Memory B cell (primary cell): ENCODE measurements around the gene G3BP1.

Source experiments
- ATAC-seq: fragments of 150-1000 bp; cut with Tn5 transposase; 2 replicates; pipeline ENCODE4 v1.10.0; 2021; ENCODE audit warnings: low read depth, mild to moderate bottlenecking, moderate library complexity
- DNase-seq, 2 donors: peaks; one replicate each; pipeline ENCODE4 v3.0.0; 2022; ENCODE audit warnings: low spot score in 2 of 2
- H3K27ac Mint-ChIP-seq: one replicate; pipeline ENCODE4 v1.8.0; 2022; ENCODE audit warnings: mild to moderate bottlenecking, moderate library complexity, mixed read lengths
- H3K27me3 Mint-ChIP-seq: one replicate; pipeline ENCODE4 v1.8.0; 2022; ENCODE audit warnings: mixed read lengths
- H3K36me3 Mint-ChIP-seq: one replicate; pipeline ENCODE4 v1.8.0; 2022; ENCODE audit warnings: mild to moderate bottlenecking, mixed read lengths
- H3K4me1 Mint-ChIP-seq: one replicate; pipeline ENCODE4 v1.8.0; 2022; ENCODE audit warnings: mixed read lengths
- H3K4me3 Mint-ChIP-seq: one replicate; pipeline ENCODE4 v1.8.0; 2022; ENCODE audit warnings: mild to moderate bottlenecking, moderate library complexity, mixed read lengths
- H3K9me3 Mint-ChIP-seq: one replicate; pipeline ENCODE4 v1.8.0; 2022; ENCODE audit warnings: mixed read lengths

G3BP1 gene

GRCh38 chr5:151795426-151795825 is 23.7 kb downstream of the G3BP1 start:
- no peaks in the 10 kb centered on the region for H3K27me3 Mint-ChIP-seq
- H3K27ac Mint-ChIP-seq, result no peak overlapping the region
- H3K9me3 Mint-ChIP-seq, result no peaks in the 10 kb centered on the region
- ATAC-seq (no peak), DNase-seq (no peak)
- peaks cover 36% of the 10 kb centered on the region for H3K36me3 Mint-ChIP-seq
- H3K4me1 Mint-ChIP-seq, result peaks cover 3% of the 10 kb centered on the region
- H3K4me3 Mint-ChIP-seq, result no peak overlapping the region

DNA sequence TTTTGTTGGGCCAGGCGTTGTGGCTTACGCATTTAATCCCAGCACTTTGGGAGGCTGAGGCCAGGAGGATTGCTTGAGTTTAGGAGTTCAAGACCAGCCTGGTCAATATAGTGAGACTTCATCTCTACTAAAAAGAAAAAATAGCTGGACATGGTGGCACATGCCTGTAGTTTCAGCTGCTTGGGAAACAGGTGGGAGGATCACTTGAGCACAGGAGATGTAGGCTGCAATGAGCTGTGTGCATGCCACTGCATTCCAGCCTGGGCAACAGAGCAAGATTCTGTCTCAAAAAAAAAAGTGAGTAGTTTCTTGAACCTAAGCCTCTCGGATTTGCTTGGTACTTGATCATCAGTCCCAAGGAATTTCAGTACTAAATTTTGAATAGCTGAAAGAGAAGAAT is 26.9 kb downstream of the G3BP1 start:
- no peak overlapping the region for H3K27ac Mint-ChIP-seq
- ATAC-seq, result no peak
- no peaks in the 10 kb centered on the region for H3K27me3 Mint-ChIP-seq
- no peak for DNase-seq
- H3K4me3 Mint-ChIP-seq, result no peak overlapping the region
- H3K9me3 Mint-ChIP-seq, result no peaks in the 10 kb centered on the region
- H3K4me1 Mint-ChIP-seq, result peaks cover 3% of the 10 kb centered on the region
- peaks cover 27% of the 10 kb centered on the region for H3K36me3 Mint-ChIP-seq

DNA sequence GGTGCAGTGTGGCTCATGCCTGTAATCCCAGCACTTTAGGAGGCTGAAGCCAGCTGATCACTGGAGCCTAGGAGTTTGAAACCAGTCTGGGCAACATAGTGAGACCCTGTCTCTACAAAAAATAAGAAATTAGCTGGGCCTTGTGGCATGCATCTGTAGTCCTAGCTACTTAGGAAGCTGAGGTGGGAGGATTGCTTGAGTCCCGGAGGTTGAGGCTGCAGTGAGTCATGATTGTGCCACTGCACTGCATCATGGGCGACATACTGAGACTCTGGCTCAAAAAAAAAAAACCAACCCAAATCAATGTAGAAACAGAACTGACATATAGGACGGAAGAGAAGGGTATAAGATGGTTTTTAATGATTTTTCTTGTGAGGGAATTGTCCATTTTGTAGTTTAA is 27.7 kb downstream of the G3BP1 start:
- H3K4me3 Mint-ChIP-seq, result no peak overlapping the region
- peaks cover 24% of the 10 kb centered on the region for H3K36me3 Mint-ChIP-seq
- no peaks in the 10 kb centered on the region for H3K27me3 Mint-ChIP-seq
- ATAC-seq (no peak), DNase-seq (no peak)
- H3K27ac Mint-ChIP-seq, result no peak overlapping the region
- H3K9me3 Mint-ChIP-seq, result no peaks in the 10 kb centered on the region
- H3K4me1 Mint-ChIP-seq, result peaks cover 3% of the 10 kb centered on the region

- H3K27ac Mint-ChIP-seq, result no peak overlapping the region
- no peak overlapping the region for H3K4me3 Mint-ChIP-seq
- H3K27me3 Mint-ChIP-seq, result no peaks in the 10 kb centered on the region
- H3K9me3 Mint-ChIP-seq, result no peaks in the 10 kb centered on the region
- peaks cover 5% of the 10 kb centered on the region for H3K4me1 Mint-ChIP-seq
- H3K36me3 Mint-ChIP-seq, result peaks cover 24% of the 10 kb centered on the region
- DNase-seq, result no peak
- ATAC-seq, result no peak
Measured at GRCh38 chr5:151800532-151800931, 28.8 kb downstream of the G3BP1 start.

DNA sequence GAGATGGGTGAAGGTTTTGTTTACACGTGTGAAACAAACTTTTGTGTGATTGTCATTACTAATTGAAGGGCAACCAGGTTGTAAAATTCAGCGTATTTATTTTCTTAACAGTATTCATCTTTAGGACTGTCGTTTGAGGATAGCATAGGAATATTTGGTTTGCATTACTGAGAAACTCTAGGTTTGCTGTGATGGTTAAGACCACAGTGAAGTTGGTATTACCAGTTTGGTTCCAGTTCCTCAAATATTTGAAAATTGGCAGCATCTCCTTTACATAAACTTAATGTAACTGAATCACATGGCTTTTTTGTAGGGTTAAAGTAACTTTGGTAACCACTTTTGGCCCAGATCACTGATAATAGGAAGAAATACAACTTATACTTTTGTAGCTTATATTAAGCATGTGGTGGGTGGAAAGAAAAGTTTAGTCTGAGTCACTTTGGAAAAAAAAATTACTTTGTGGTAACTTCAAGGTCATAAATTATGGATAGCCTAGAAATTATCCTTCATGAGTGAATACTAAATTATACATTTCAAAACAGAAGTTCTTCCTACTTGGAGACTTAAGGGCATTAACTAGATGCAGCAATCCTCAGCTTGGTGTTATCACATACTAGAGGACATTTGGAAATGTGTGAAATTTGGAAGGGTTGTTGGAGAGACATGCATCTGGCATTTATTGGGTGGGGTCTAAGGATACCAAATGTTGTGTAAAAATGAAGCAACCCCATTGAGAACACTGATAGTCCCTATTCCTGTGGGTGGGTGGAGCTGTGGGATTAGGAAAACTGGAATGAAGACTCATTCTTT is 33.9 kb downstream of the G3BP1 start:
- Mint-ChIP-seq H3K27me3 (no peaks in the 10 kb centered on the region), H3K4me3 (no peak overlapping the region), H3K36me3 (peaks cover 19% of the 10 kb centered on the region), H3K27ac (peak overlapping the region; percentile 81), H3K4me1 (peaks cover 5% of the 10 kb centered on the region), H3K9me3 (no peaks in the 10 kb centered on the region)
- DNase-seq, result no peak
- ATAC-seq, result no peak

DNA sequence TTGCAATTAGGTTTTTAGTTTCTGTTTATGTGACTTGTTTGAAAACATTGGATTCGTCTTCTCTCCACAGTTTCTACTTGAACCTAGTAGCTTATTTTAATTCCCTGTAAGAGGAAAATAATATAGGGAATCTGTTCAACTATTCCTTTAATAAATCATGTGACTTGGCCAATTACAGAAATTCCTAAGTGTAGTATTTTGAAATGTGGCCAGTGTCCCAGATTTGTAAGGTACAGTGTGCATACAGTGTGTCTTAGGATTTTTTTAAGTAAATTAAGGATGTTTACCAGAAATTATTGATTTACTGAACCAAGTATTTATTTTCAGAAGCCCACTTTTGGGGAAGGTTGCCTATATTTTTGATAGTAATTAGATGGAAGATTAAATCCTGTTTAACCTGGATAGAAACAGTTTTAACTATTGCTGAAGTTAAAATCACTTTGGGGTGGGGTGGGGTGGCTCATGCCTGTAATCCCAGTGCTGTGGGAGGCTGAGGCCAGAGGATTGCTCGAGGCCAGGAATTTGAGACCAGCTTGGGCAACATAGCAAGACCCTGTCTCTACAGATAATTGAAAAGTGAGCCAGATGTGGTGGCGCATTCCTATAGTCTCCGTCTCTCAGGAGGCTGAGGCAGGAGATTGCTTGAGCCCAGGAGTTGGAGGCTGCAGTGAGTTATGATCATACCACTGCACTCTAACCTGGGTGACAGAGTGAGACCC is 36.9 kb downstream of the G3BP1 start:
- Mint-ChIP-seq H3K4me3 (no peak overlapping the region), H3K9me3 (no peaks in the 10 kb centered on the region), H3K4me1 (peaks cover 7% of the 10 kb centered on the region), H3K36me3 (peaks cover 24% of the 10 kb centered on the region), H3K27me3 (no peaks in the 10 kb centered on the region), H3K27ac (no peak overlapping the region)
- DNase-seq (no peak), ATAC-seq (no peak)

DNA sequence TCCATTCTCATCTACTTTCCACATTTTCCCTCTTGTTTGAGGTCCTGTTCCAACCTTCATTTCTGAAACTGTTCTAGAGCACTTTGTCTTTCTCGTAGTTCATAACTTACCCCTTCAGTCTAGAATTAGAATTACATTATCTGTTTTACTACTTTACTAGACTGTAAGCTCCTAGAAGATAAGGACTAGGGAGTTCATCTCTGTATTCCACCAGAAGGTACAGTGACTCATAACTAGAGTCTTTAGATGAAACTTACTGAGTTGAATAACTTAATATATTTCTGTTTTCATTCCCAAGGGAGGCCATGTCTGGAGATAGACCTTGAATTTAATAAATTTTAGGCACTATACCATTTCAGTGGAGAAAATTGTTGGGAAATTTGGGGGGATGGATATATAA is 38.7 kb downstream of the G3BP1 start:
- DNase-seq (no peak), ATAC-seq (no peak)
- no peak overlapping the region for H3K4me3 Mint-ChIP-seq
- H3K4me1 Mint-ChIP-seq, result peaks cover 5% of the 10 kb centered on the region
- no peaks in the 10 kb centered on the region for H3K9me3 Mint-ChIP-seq
- H3K36me3 Mint-ChIP-seq, result peaks cover 24% of the 10 kb centered on the region
- H3K27me3 Mint-ChIP-seq, result no peaks in the 10 kb centered on the region
- peak overlapping the region; percentile 43 for H3K27ac Mint-ChIP-seq

DNA sequence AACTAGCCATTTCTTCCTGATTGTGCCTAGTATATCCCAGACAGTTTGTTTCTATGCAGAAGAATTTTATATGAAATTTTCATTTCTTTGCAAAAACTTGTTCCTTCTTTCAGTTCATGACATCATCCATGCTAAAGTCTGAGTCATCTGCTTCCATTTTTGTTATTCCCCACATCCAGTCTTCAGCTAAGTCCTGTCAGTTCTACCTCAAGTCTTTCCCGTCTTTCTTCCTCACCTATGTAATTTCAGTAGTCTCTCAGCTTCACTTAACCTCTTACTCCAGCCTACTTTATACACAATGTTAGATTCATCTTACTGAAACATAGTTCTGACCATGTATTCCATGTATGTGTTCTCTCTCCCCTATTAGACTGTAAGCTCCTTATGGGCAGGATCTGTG is 39.1 kb downstream of the G3BP1 start:
- Mint-ChIP-seq H3K36me3 (peaks cover 21% of the 10 kb centered on the region), H3K27me3 (no peaks in the 10 kb centered on the region), H3K27ac (no peak overlapping the region), H3K4me1 (peaks cover 4% of the 10 kb centered on the region), H3K9me3 (no peaks in the 10 kb centered on the region), H3K4me3 (no peak overlapping the region)
- no peak for ATAC-seq
- DNase-seq, result no peak

- no peak overlapping the region for H3K27ac Mint-ChIP-seq
- no peak overlapping the region for H3K4me3 Mint-ChIP-seq
- no peaks in the 10 kb centered on the region for H3K9me3 Mint-ChIP-seq
- peaks cover 15% of the 10 kb centered on the region for H3K36me3 Mint-ChIP-seq
- ATAC-seq (no peak), DNase-seq (no peak)
- H3K27me3 Mint-ChIP-seq, result no peaks in the 10 kb centered on the region
- H3K4me1 Mint-ChIP-seq, result peaks cover 3% of the 10 kb centered on the region
Measured at GRCh38 chr5:151811593-151812321, 40.0 kb downstream of the G3BP1 start.

DNA sequence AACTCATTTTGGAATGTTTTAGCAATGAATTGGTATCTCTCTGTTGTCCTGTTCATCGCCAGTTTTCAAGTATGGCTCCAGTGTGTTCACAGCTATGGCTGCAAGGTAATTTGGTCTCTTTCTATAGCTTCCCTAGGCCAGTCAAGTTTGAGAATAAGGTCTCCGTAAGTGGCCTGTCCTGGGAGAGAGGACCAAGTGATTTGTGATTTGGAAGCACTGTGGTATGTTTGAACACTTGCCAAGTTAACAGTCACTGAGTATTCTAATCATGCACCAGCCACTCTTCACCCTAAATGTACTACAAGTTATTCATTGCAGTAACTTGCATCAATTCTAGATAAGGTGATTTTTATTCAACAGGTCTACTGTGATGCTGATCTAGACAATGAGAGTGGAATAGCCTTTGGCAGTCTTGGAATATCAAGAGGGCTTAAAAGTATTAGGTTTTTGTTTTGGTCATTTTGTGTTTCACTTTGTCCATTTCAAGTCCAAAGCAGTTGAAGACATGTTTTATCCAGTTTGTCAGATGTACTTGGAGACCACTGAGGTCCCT is 41.1 kb downstream of the G3BP1 start:
- H3K27ac Mint-ChIP-seq, result no peak overlapping the region
- no peaks in the 10 kb centered on the region for H3K9me3 Mint-ChIP-seq
- DNase-seq (no peak), ATAC-seq (no peak)
- H3K4me1 Mint-ChIP-seq, result peaks cover 3% of the 10 kb centered on the region
- no peak overlapping the region for H3K4me3 Mint-ChIP-seq
- no peaks in the 10 kb centered on the region for H3K27me3 Mint-ChIP-seq
- H3K36me3 Mint-ChIP-seq, result peaks cover 13% of the 10 kb centered on the region

- Mint-ChIP-seq H3K27ac (no peak overlapping the region), H3K9me3 (no peaks in the 10 kb centered on the region), H3K27me3 (no peaks in the 10 kb centered on the region), H3K36me3 (peaks cover 11% of the 10 kb centered on the region), H3K4me3 (no peak overlapping the region), H3K4me1 (peaks cover 3% of the 10 kb centered on the region)
- DNase-seq, result no peak
- ATAC-seq, result no peak
Measured at GRCh38 chr5:151815051-151815450, 43.3 kb downstream of the G3BP1 start.

DNA sequence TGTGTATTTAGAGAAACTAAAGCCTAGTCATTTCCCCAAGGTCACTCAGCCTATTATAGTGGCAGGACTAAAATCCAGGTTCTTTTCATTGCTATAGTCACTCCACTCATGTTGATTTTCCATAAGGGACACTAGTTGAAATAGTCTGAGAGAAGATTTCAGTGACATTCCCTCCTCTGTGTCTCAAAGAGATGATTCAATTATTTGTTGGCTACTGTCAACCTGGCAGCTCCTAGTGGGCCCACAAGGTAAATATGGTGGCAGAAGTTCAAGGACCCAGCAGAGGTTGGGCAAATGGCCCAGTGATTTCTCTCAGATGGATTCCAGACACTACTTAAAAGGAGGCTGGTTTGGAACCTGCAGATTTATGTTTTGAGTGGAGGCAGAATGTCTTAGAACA is 48.1 kb downstream of the G3BP1 start:
- H3K9me3 Mint-ChIP-seq, result no peaks in the 10 kb centered on the region
- H3K36me3 Mint-ChIP-seq, result peaks cover 3% of the 10 kb centered on the region
- ATAC-seq (no peak), DNase-seq (no peak)
- no peak overlapping the region for H3K4me3 Mint-ChIP-seq
- no peak overlapping the region for H3K27ac Mint-ChIP-seq
- H3K27me3 Mint-ChIP-seq, result no peaks in the 10 kb centered on the region
- no peaks in the 10 kb centered on the region for H3K4me1 Mint-ChIP-seq

DNA sequence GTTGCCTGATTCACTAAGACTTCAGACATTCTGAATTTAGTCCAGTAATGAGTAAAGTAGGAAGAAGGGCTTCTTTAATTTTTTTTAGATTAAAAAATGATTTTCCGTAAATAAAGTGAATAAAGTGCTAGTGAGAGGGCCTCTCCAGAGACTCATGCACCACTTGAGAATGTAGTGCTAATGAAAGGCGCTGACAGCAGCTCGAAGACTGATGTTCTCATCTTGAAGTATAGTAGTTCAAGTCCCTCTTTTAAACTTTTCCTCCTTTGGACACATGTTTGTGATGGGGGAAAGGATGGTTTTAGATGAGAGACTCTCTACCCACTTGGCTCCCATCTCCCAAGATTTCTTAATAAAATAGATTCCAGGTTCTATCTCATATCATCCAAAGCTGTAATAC is 48.5 kb downstream of the G3BP1 start:
- H3K4me1 Mint-ChIP-seq, result peaks cover under 1% of the 10 kb centered on the region
- DNase-seq (no peak), ATAC-seq (no peak)
- peaks cover 3% of the 10 kb centered on the region for H3K36me3 Mint-ChIP-seq
- H3K9me3 Mint-ChIP-seq, result no peaks in the 10 kb centered on the region
- no peak overlapping the region for H3K4me3 Mint-ChIP-seq
- H3K27ac Mint-ChIP-seq, result peak overlapping the region; percentile 4
- no peaks in the 10 kb centered on the region for H3K27me3 Mint-ChIP-seq

DNA sequence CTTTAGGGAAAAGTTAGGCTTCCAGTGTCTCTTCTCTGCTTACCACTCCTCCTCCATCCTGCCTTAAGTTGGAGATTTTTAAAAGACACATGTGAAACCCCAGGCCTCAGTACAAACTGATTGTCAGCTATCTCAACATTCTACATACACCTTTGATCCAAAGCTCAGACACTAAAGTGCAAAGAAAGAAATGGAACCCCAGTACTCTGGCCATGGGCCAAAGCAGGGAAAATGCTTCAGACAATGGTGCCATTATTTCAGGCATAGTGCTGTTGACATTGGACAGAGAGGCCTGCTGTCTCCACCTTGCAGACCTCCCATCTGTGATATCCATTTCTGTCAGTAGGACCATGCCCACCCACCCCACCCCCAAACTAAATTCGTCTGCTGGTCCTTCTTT is 49.1 kb downstream of the G3BP1 start:
- H3K36me3 Mint-ChIP-seq, result peaks cover 3% of the 10 kb centered on the region
- no peaks in the 10 kb centered on the region for H3K27me3 Mint-ChIP-seq
- DNase-seq (no peak), ATAC-seq (no peak)
- H3K4me1 Mint-ChIP-seq, result peaks cover 3% of the 10 kb centered on the region
- H3K27ac Mint-ChIP-seq, result peak overlapping the region; percentile 4
- H3K9me3 Mint-ChIP-seq, result no peaks in the 10 kb centered on the region
- H3K4me3 Mint-ChIP-seq, result no peak overlapping the region
